Colonic mucosa (tissue), 4 donors: ENCODE data around the gene ADK. TPM values are rescaled to one million over a fixed set of nuclear protein-coding genes. Genes with fewer than 3 reads are reported as not detected.

Experiments
- DNase-seq: peaks from one replicate; pipeline ENCODE4 v3.0.0-alpha.2; 2020
- H3K27ac ChIP-seq: fragments of 200-600 bp; one replicate; pipeline ENCODE4 v1.8.0; 2021
- H3K27me3 ChIP-seq: fragments of 200-600 bp; one replicate; pipeline ENCODE4 v1.8.0; 2021
- H3K36me3 ChIP-seq: fragments of 200-600 bp; one replicate; pipeline ENCODE4 v1.8.0; 2021
- H3K4me1 ChIP-seq: fragments of 200-600 bp; one replicate; pipeline ENCODE4 v1.8.0; 2021; ENCODE audit warnings: mild to moderate bottlenecking
- H3K4me3 ChIP-seq: fragments of 200-600 bp; one replicate; pipeline ENCODE4 v1.8.0; 2021
- H3K9ac ChIP-seq, 2 donors: one replicate each; pipeline ENCODE4 v1.7.0; 2013; ENCODE audit warnings: control low read depth in 2 of 2, low read depth in 2 of 2, low read length in 2 of 2
- H3K9me3 ChIP-seq: fragments of 200-600 bp; one replicate; pipeline ENCODE4 v1.8.0; 2021
- CTCF ChIP-seq: fragments of 200-600 bp; IDR thresholded peaks from one replicate; pipeline ENCODE4 v1.8.0; 2022; ENCODE audit warnings: antibody characterized with exemption, mild to moderate bottlenecking
- intact Hi-C: fragments of 100-400 bp; cut with DNase I; formaldehyde crosslinking; loops from one replicate; pipeline ENCODE4 v1.14.1; 2022
- total RNA-seq, 2 donors: library from RNA; stranded (reverse); fragmentation: NEBNext Ultra II Directional in 1 of 2; extraction: Animal tissue kit (Norgen Biotek cat#: 25700) in 1 of 2; gene quantifications; one replicate each; pipeline ENCODE4 v1.2.1, GENCODE V29; 2021
- donor health status: healthy.
- donor health status: DM: no; HTN: no; CAD: no.
- donor health status: DM: no; HTN: no; CAD: no.

The ADK gene
- total RNA-seq, 2 donors from 2014 or later: 20.2 to 27.6 TPM

- Histone ChIP-seq H3K4me1 (peaks cover 5% of the 10 kb centered on the region), H3K4me3 (no peak overlapping the region), H3K27me3 (no peaks in the 10 kb centered on the region), H3K9ac (no peak overlapping the region), H3K27ac (no peak overlapping the region), H3K36me3 (no peaks in the 10 kb centered on the region), H3K9me3 (no peaks in the 10 kb centered on the region)
- intact Hi-C loops: no loop called here
- TF ChIP-seq CTCF: no peak
- DNase-seq: no peak
Measured at GRCh38 chr10:74589851-74590250, 438.8 kb downstream of the ADK start.

GRCh38 chr10:74593470-74593869 is 442.4 kb downstream of the ADK start:
- Histone ChIP-seq H3K36me3 (no peaks in the 10 kb centered on the region), H3K27ac (no peak overlapping the region), H3K9ac (no peak overlapping the region), H3K9me3 (no peaks in the 10 kb centered on the region), H3K27me3 (no peaks in the 10 kb centered on the region), H3K4me1 (no peaks in the 10 kb centered on the region), H3K4me3 (no peak overlapping the region)
- TF ChIP-seq CTCF: no peak
- no peak for DNase-seq
- intact Hi-C loops: no loop called here

- no peak overlapping the region for H3K9ac ChIP-seq
- no peak for TF ChIP-seq CTCF
- intact Hi-C loops: no loop called here
Measured at GRCh38 chr10:74596713-74597112, 445.7 kb downstream of the ADK start.

GRCh38 chr10:74598891-74599566 is 448.0 kb downstream of the ADK start:
- DNase-seq: no peak
- Histone ChIP-seq H3K36me3 (no peaks in the 10 kb centered on the region), H3K9ac (no peak overlapping the region), H3K4me1 (no peaks in the 10 kb centered on the region), H3K27ac (no peak overlapping the region), H3K27me3 (no peaks in the 10 kb centered on the region), H3K4me3 (no peak overlapping the region), H3K9me3 (no peaks in the 10 kb centered on the region)
- no peak for TF ChIP-seq CTCF
- intact Hi-C loops: no loop called here

More at GRCh38 chr10:74596713-74597112, 445.7 kb downstream of the ADK start:
- no peak overlapping the region for H3K4me3 ChIP-seq
- no peaks in the 10 kb centered on the region for H3K27me3 ChIP-seq
- no peaks in the 10 kb centered on the region for H3K9me3 ChIP-seq
- no peak overlapping the region for H3K27ac ChIP-seq
- H3K36me3 ChIP-seq: no peaks in the 10 kb centered on the region
- no peaks in the 10 kb centered on the region for H3K4me1 ChIP-seq
- no peak for DNase-seq

DNA sequence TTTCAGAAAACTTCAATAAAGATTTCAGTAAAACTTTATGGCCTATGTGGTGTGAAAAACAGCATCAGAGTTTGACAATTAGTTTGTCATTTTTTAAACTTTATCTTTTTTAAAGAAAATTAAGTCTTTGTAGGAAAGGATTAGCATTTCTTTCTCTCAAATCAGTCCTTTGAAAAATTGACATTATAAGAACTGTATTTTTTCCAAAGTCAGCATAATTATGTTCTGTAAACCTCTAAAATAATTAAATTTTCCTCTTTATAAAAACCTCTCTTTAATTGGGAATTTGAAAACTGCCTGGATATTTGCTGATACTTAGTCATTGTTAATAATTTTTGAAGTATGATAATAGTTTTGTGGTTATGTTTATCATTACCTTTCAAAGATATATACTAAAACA is 448.7 kb downstream of the ADK start:
- Histone ChIP-seq H3K9ac (no peak overlapping the region), H3K9me3 (no peaks in the 10 kb centered on the region), H3K27me3 (no peaks in the 10 kb centered on the region), H3K4me3 (no peak overlapping the region), H3K27ac (no peak overlapping the region), H3K36me3 (no peaks in the 10 kb centered on the region), H3K4me1 (no peaks in the 10 kb centered on the region)
- DNase-seq: no peak
- no peak for TF ChIP-seq CTCF
- intact Hi-C loops: no loop called here
